Measurements from ENCODE around the gene VCL.
"Not testable (repeated sequence)": the region's sequence is repeated elsewhere in the genome, so short reads cannot be mapped to it uniquely, and the experiment has no call there.

The VCL gene

GRCh38 chr10:74013004-74013403, 15.1 kb downstream of the VCL start:
- Histone ChIP-seq H3K27ac (replicated peaks) (peak overlapping the region; percentile 76), H3K27me3 (ENCODE audit: insufficient read depth, poor library complexity, severe bottlenecking) (no peaks in the 10 kb centered on the region), H3K4me3 (replicated peaks; ENCODE audit: insufficient read depth, low read length) (no peak overlapping the region)
- no peak for TF ChIP-seq POLR2AphosphoS5 (IDR thresholded peaks at IDR 0.05; ENCODE audit: low read depth)
- no peak for DNase-seq (ENCODE audit: low read depth in 1 of 2, low spot score in 1 of 2)

GRCh38 chr10:74014574-74014973, 16.7 kb downstream of the VCL start:
- not testable (repeated sequence) for H3K27ac ChIP-seq (replicated peaks); DNase-seq (ENCODE audit: low read depth in 1 of 2, low spot score in 1 of 2); H3K27me3 ChIP-seq (ENCODE audit: insufficient read depth, poor library complexity, severe bottlenecking); H3K4me3 ChIP-seq (replicated peaks; ENCODE audit: insufficient read depth, low read length)

GRCh38 chr10:74018241-74018640, 20.3 kb downstream of the VCL start:
- Histone ChIP-seq H3K27me3 (ENCODE audit: insufficient read depth, poor library complexity, severe bottlenecking) (no peaks in the 10 kb centered on the region), H3K4me3 (replicated peaks; ENCODE audit: insufficient read depth, low read length) (no peak overlapping the region), H3K27ac (replicated peaks) (no peak overlapping the region)
- TF ChIP-seq REST (IDR thresholded peaks at IDR 0.05; ENCODE audit: insufficient replicate concordance, low read depth): no peak
- no peak for DNase-seq (ENCODE audit: low read depth in 1 of 2, low spot score in 1 of 2)

- peak overlapping the region; percentile 38 for H3K27ac ChIP-seq (replicated peaks)
- H3K4me3 ChIP-seq (replicated peaks; ENCODE audit: insufficient read depth, low read length): no peak overlapping the region
- TF ChIP-seq GABPA (IDR thresholded peaks at IDR 0.05; ENCODE audit: low read depth) (no peak), POLR2AphosphoS5 (IDR thresholded peaks at IDR 0.05; ENCODE audit: low read depth) (no peak), CTCF (IDR thresholded peaks at IDR 0.05; ENCODE audit: insufficient read depth, low read length) (no peak), SPI1 (IDR thresholded peaks at IDR 0.05; ENCODE audit: borderline replicate concordance, low read depth) (no peak), REST (IDR thresholded peaks at IDR 0.05; ENCODE audit: insufficient replicate concordance, low read depth) (no peak)
- H3K27me3 ChIP-seq (ENCODE audit: insufficient read depth, poor library complexity, severe bottlenecking): no peaks in the 10 kb centered on the region
- DNase-seq (ENCODE audit: low read depth in 1 of 2, low spot score in 1 of 2): no peak
These were observed 23.5 kb downstream of the VCL start for GRCh38 chr10:74021248-74022055.

GRCh38 chr10:74022926-74023629, 25.2 kb downstream of the VCL start:
- Histone ChIP-seq H3K27ac (replicated peaks) (no peak overlapping the region), H3K4me3 (replicated peaks; ENCODE audit: insufficient read depth, low read length) (no peak overlapping the region), H3K27me3 (ENCODE audit: insufficient read depth, poor library complexity, severe bottlenecking) (no peaks in the 10 kb centered on the region)
- TF ChIP-seq CTCF (IDR thresholded peaks at IDR 0.05; ENCODE audit: insufficient read depth, low read length): no peak
- TF ChIP-seq REST (IDR thresholded peaks at IDR 0.05; ENCODE audit: insufficient replicate concordance, low read depth): no peak
- no peak for TF ChIP-seq SPI1 (IDR thresholded peaks at IDR 0.05; ENCODE audit: borderline replicate concordance, low read depth)
- TF ChIP-seq GABPA (IDR thresholded peaks at IDR 0.05; ENCODE audit: low read depth): no peak
- no peak for TF ChIP-seq POLR2AphosphoS5 (IDR thresholded peaks at IDR 0.05; ENCODE audit: low read depth)
- DNase-seq (ENCODE audit: low read depth in 1 of 2, low spot score in 1 of 2): no peak

All from HL-60 (cell line).